OCI-LY1 (cell line): ENCODE data around the gene DDX28.

Experiments
- H2AFZ ChIP-seq: fragments of 200-600 bp; sonication (generic), shearing (Covaris generic); 2 replicates; pipeline ENCODE4 v1.6.0; 2014; ENCODE audit warnings: antibody characterized with exemption, mild to moderate bottlenecking, low read length
- H3F3A ChIP-seq: fragments of 200-600 bp; sonication (generic), shearing (Covaris generic); 2 replicates; pipeline ENCODE4 v1.6.0; 2014; ENCODE audit warnings: mild to moderate bottlenecking, antibody characterized with exemption, low read length, moderate library complexity; ENCODE audit not compliant: insufficient read depth
- H3K27ac ChIP-seq: fragments of 200-600 bp; sonication (generic); 2 replicates; pipeline ENCODE4 v1.5.1; 2014; ENCODE audit warnings: low read length, mixed run types, mild to moderate bottlenecking, low read depth; ENCODE audit not compliant: poor library complexity, severe bottlenecking
- H3K27me3 ChIP-seq: fragments of 200-600 bp; sonication (generic); 2 replicates; pipeline ENCODE4 v1.6.0; 2014; ENCODE audit warnings: antibody characterized with exemption, mild to moderate bottlenecking, low read length, moderate library complexity; ENCODE audit not compliant: insufficient read depth
- H3K36me3 ChIP-seq: fragments of 200-600 bp; sonication (generic); 2 replicates; pipeline ENCODE4 v1.6.1; 2014; ENCODE audit warnings: mild to moderate bottlenecking, antibody characterized with exemption, low read length, moderate library complexity, mixed read lengths; ENCODE audit not compliant: insufficient read depth
- H3K4me1 ChIP-seq: fragments of 200-600 bp; sonication (generic); 2 replicates; pipeline ENCODE4 v1.5.1; 2014; ENCODE audit warnings: mild to moderate bottlenecking, low read length, moderate library complexity; ENCODE audit not compliant: insufficient read depth, severe bottlenecking
- H3K4me2 ChIP-seq: fragments of 200-600 bp; sonication (generic), shearing (Covaris generic); 2 replicates; pipeline ENCODE4 v1.6.1; 2014; ENCODE audit warnings: low read length
- H3K4me3 ChIP-seq: fragments of 200-600 bp; sonication (generic); 2 replicates; pipeline ENCODE4 v1.5.1; 2014; ENCODE audit warnings: low read length, low read depth, mild to moderate bottlenecking, mixed read lengths; ENCODE audit not compliant: poor library complexity, severe bottlenecking
- H3K79me2 ChIP-seq: fragments of 200-600 bp; shearing (Covaris generic); 2 replicates; pipeline ENCODE4 v1.6.1; 2016; ENCODE audit warnings: mixed run types, low read length, mixed read lengths; ENCODE audit not compliant: insufficient read depth
- H3K9ac ChIP-seq: fragments of 200-600 bp; sonication (generic), shearing (Covaris generic); 2 replicates; pipeline ENCODE4 v1.6.1; 2014; ENCODE audit warnings: mild to moderate bottlenecking, low read length, mixed read lengths
- H3K9me2 ChIP-seq: fragments of 200-600 bp; sonication (generic), shearing (Covaris generic); 2 replicates; pipeline ENCODE4 v1.6.1; 2014; ENCODE audit warnings: low read depth, mild to moderate bottlenecking, low read length, mixed read lengths
- H3K9me3 ChIP-seq: fragments of 200-600 bp; shearing (Covaris generic); 2 replicates; pipeline ENCODE4 v1.6.1; 2014; ENCODE audit warnings: low read length, mixed read lengths
- H4K20me1 ChIP-seq: fragments of 200-600 bp; sonication (generic), shearing (Covaris generic); 2 replicates; pipeline ENCODE4 v1.6.0; 2016; ENCODE audit warnings: mild to moderate bottlenecking, low read length; ENCODE audit not compliant: insufficient read depth
- CTCF ChIP-seq: fragments of 200-600 bp; sonication (generic), shearing (Covaris generic); IDR thresholded peaks from 2 replicates; pipeline ENCODE4 v1.5.1; 2017; ENCODE audit warnings: mild to moderate bottlenecking, antibody characterized with exemption, low read length, moderate library complexity, mixed read lengths
- EZH2 ChIP-seq: fragments of 200-600 bp; sonication (generic), shearing (Covaris generic); IDR thresholded peaks from 2 replicates; pipeline ENCODE4 v1.8.0; 2017; ENCODE audit warnings: borderline replicate concordance, mixed run types, mild to moderate bottlenecking, antibody characterized with exemption, low read length, moderate library complexity, mixed read lengths

DDX28 gene

GRCh38 chr16:67971111-67971510 lies 51.9 kb downstream of the DDX28 start:
- H3K9me3 ChIP-seq: no peaks in the 10 kb centered on the region
- H3K4me3 ChIP-seq: no peak overlapping the region
- no peaks in the 10 kb centered on the region for H3K36me3 ChIP-seq
- H4K20me1 ChIP-seq: no peaks in the 10 kb centered on the region
- TF ChIP-seq CTCF (no peak), EZH2 (no peak)
- no peaks in the 10 kb centered on the region for H3F3A ChIP-seq
- H3K27me3 ChIP-seq: no peaks in the 10 kb centered on the region
- no peak overlapping the region for H2AFZ ChIP-seq
- H3K9me2 ChIP-seq: no peaks in the 10 kb centered on the region
- H3K79me2 ChIP-seq: no peaks in the 10 kb centered on the region
- peaks cover 28% of the 10 kb centered on the region for H3K4me1 ChIP-seq
- H3K4me2 ChIP-seq: no peak overlapping the region
- H3K9ac ChIP-seq: no peak overlapping the region
- H3K27ac ChIP-seq: no peak overlapping the region
